Muscle of back (tissue), 11 donors: ENCODE data around the gene CNTRL. TPM values are rescaled to one million over a fixed set of nuclear protein-coding genes. Genes with fewer than 3 reads are reported as not detected.
"Not testable (repeated sequence)": the region's sequence is repeated elsewhere in the genome, so short reads cannot be mapped to it uniquely, and the experiment has no call there.

ENCODE experiments used
- DNase-seq, 3 donors: peaks; one replicate each; pipeline versions ENCODE4 v3.0.0 to v3.0.0-alpha.2; 2013
- polyA plus RNA-seq, 10 donors: library from polyadenylated mRNA; unstranded; fragments of 120-200 nt; gene quantifications; one replicate each; pipeline ENCODE4 v1.2.1, GENCODE V29; 2013; ENCODE audit not compliant: insufficient read length in 10 of 10

The CNTRL gene
- polyA plus RNA-seq, 10 donors = 12.9 to 25.0 (median 18.2) TPM

- no peak for DNase-seq
These were observed 58.5 kb downstream of the CNTRL start for GRCh38 chr9:121133104-121133816.

GRCh38 chr9:121135642-121136041, 60.9 kb downstream of the CNTRL start:
- DNase-seq = no peak

DNA sequence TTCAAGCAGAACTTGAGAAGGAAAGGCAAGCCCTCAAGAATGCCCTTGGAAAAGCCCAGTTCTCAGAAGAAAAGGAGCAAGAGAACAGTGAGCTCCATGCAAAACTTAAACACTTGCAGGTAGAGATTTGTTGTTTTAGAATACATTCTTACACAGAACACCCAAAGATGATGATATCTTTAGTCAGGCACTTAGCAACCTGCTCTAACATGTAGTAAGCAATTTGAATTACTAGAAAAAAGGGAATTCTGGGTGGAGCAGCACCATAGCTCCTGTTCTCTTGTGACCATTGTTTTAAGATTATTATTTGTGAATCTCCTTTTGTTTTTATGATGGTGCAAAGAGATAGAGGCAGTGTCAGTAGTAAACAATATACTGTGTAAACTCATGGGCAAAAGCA, 63.8 kb downstream of the CNTRL start:
- no peak for DNase-seq

- no peak for DNase-seq
These were observed 64.2 kb downstream of the CNTRL start for GRCh38 chr9:121138973-121139372.

DNA sequence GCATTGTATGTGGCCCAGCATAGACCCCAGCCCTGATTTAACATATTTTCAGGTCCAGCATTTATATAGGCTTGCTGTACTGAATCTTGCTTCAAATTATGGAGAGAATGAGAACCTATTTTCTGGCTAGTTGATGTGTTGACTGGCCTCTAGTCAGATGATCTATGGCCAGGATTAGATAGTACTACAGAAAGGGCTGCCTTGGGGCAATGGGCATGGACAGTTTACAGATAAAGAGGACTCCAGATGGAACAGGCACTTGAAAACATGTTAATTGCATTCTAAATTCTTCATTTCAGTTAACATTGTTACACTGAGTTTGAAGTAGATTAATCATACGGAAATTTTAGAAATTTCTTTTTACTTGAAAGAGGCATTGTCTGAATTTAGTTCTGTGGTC, 65.4 kb downstream of the CNTRL start:
- DNase-seq = no peak

DNA sequence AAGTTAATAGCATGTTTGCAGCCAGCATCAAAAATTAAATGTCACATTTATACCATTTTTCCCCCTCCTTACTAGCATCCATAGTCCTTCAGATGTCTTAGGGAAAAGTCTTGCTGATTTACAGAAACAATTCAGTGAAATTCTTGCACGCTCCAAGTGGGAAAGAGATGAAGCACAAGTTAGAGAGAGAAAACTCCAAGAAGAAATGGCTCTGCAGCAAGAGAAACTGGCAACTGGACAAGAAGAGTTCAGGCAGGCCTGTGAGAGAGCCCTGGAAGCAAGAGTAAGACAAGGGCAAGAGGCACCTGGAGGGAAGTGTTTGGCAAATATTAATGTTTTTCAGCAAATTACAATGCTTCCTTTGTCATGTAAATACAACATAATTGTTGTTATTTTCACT, 66.6 kb downstream of the CNTRL start:
- peak in 2 of 3 donors; percentile 21 to 56 for DNase-seq

- DNase-seq = no peak
These were observed 67.0 kb downstream of the CNTRL start for GRCh38 chr9:121141706-121142105.

DNA sequence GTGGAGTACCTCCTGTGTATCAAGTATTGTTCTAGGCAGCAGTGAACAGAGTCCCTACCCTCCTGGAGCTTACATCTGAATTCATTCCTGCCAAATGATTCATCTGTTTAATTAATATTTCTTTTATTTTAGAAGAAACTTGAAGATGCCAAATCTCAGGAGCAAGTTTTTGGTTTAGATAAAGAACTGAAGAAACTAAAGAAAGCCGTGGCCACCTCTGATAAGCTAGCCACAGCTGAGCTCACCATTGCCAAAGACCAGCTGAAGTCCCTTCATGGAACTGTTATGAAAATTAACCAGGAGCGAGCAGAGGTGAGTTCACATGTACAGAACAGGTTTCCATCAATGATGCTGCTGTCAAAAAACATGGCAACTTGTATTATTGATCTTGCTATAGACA, 69.0 kb downstream of the CNTRL start:
- DNase-seq = no peak

GRCh38 chr9:121144482-121144881, 69.7 kb downstream of the CNTRL start:
- no peak for DNase-seq

GRCh38 chr9:121150188-121150587, 75.4 kb downstream of the CNTRL start:
- no peak for DNase-seq

DNA sequence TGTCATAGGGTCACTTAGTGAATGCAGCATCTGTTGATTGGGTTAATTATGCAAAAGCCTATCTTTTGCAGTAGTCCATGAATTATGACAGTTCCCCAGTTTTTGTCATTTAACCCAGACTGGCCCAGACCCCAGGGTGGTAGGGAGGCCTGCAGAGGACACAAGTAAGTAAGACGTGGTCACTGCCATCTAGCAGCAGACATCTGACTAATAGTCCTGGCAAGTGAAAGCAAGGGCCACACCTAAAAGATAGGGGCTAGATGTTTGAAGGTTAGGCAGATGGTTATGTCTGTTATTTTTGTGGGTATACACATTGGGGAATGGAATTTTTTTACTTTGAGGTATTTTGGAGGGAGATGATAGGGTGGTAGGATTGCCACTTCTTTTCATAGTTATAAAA, 78.9 kb downstream of the CNTRL start:
- no peak for DNase-seq

GRCh38 chr9:121154782-121155181, 80.0 kb downstream of the CNTRL start:
- DNase-seq = no peak

GRCh38 chr9:121156263-121156731, 81.5 kb downstream of the CNTRL start:
- peak in 2 of 3 donors; percentile 11 to 84 for DNase-seq

- no peak for DNase-seq
These were observed 83.2 kb downstream of the CNTRL start for GRCh38 chr9:121157939-121158338.

DNA sequence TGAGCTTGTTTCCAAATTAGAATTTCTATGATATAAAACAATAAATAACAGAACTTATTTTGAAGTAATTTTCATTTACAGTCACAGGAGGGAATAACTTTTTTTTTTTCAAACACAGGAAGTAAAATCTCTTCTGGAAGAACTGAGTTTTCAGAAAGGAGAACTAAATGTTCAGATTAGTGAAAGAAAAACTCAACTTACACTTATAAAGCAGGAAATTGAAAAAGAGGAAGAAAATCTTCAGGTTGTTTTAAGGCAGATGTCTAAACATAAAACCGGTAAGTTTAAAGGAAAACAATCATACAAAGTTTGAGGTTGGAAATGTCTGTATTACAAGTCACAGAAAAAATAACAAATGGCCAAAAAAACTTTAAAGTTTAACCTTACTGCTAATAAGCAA, 85.3 kb downstream of the CNTRL start:
- no peak for DNase-seq

GRCh38 chr9:121168052-121168451, 93.3 kb downstream of the CNTRL start:
- DNase-seq = no peak

GRCh38 chr9:121169094-121169601, 94.4 kb downstream of the CNTRL start:
- DNase-seq = peak in 1 of 3 donors; percentile 13

DNA sequence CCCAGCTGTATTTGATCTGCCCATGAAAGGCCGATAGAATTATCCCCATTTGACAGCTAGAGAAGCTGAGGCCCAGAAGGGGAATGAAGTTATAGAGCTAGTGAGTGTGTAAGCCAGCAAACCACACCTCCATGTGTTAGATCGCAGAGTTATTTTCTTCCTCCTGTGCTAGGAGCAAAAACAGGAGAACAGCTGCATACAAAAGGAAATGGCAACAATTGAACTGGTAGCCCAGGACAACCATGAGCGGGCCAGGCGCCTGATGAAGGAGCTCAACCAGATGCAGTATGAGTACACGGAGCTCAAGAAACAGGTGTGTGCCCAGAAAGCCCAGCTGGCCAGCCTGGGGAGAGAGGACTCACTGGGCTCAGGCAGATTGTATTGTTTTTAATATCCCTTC, 96.5 kb downstream of the CNTRL start:
- DNase-seq = no peak

GRCh38 chr9:121172726-121173487, 98.2 kb downstream of the CNTRL start:
- no peak for DNase-seq

DNA sequence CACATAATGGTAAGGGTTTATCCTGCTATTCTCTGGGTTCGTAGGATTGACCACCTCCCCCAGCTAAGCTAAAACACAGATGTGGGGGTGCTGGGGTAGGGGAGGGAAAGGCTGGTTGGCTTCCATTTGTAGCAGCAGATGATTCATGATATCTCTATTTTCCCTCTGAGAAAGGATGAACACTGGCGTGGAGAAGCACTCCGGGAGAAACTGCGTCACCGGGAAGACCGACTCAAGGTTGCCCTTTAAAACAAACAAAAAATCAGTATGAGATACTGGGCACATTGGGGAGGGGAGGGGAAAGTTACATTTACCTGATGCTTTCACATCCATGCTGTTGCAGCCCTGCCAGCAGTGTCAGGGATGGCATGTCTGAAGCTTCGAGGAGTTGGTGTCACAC, 98.7 kb downstream of the CNTRL start:
- no peak for DNase-seq

GRCh38 chr9:121178676-121179372, 104.1 kb downstream of the CNTRL start:
- no peak for DNase-seq

- not testable (repeated sequence) for DNase-seq
These were observed 104.6 kb downstream of the CNTRL start for GRCh38 chr9:121179373-121179721.
